HG03469 (cell line): ENCODE data around the gene FSD1L.
"Not testable (repeated sequence)": the region's sequence is repeated elsewhere in the genome, so short reads cannot be mapped to it uniquely, and the experiment has no call there.

Source experiments
- ATAC-seq: cut with Tn5 transposase; IDR thresholded peaks from one replicate; pipeline ENCODE4 v1.9.1; 2021; ENCODE audit warnings: mild to moderate bottlenecking, moderate library complexity, moderate number of reproducible peaks; ENCODE audit not compliant: unreplicated experiment

Gene FSD1L

GRCh38 chr9:105479846-105480245 is 32.0 kb downstream of the FSD1L start:
- no peak for ATAC-seq

DNA sequence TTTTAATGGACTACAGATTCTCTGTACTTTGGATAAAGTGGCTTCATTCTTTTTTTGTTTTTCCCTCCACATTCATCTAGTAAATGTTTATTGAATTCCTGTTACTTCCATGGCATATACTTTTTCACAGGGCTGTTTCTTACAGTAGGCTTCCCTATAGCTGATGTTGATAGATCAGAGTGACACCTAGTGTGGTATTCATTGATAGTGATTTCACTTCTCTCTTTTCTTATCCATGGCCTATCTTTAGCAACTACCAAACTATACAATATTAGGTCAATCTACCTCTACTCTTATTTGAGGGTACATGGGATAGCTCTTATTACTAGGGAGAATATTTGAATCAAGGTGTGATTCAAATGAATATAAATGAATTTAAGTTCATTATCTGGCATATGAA is 35.8 kb downstream of the FSD1L start:
- ATAC-seq: peak; percentile 76

GRCh38 chr9:105484226-105484625 is 36.4 kb downstream of the FSD1L start:
- ATAC-seq: no peak

- no peak for ATAC-seq
Observed at GRCh38 chr9:105485131-105485530, 37.3 kb downstream of the FSD1L start.

GRCh38 chr9:105496826-105497225 is 49.0 kb downstream of the FSD1L start:
- ATAC-seq: no peak

GRCh38 chr9:105497704-105498103 is 49.9 kb downstream of the FSD1L start:
- ATAC-seq: no peak

- peak; percentile 81 for ATAC-seq
Observed at GRCh38 chr9:105500108-105500766, 52.4 kb downstream of the FSD1L start.

DNA sequence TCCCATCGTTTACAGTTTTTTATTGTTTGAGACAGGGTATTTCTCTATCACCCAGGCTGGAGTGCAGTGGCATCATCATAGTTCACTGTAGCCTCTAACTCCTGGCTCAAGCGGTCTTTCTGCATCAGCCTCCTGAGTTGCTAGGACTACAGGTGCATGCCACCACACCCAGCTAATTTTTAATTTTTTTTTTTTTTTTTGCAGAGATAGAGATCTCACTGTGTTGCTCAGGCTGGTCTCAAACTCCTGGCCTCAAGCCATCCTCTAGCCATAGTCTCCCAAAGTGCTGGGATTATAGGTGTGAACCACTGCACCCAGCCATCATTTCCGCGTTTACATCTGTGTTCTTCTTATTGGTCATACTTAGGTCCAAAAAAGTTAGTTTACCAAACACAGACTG is 53.6 kb downstream of the FSD1L start:
- no peak for ATAC-seq

DNA sequence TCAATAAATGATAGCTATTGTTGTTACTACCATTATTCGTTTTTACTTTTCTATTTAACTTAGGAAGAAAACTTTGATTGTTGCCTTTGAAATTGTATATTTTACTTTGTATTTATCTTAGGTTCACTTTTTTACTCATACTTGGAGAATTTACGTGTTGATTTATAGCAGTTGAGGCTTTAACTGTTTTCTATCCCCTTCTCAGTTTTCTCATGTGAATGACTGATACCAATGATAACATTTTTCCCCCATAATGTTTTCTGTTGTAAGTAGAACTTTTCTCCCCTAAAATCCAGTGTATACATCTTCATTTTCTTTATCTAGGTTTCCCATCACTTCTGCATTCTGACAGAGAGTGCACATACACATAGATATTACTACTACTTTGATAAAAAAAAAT is 54.4 kb downstream of the FSD1L start:
- no peak for ATAC-seq

- ATAC-seq: no peak
Observed at GRCh38 chr9:105503881-105504280, 56.0 kb downstream of the FSD1L start.

DNA sequence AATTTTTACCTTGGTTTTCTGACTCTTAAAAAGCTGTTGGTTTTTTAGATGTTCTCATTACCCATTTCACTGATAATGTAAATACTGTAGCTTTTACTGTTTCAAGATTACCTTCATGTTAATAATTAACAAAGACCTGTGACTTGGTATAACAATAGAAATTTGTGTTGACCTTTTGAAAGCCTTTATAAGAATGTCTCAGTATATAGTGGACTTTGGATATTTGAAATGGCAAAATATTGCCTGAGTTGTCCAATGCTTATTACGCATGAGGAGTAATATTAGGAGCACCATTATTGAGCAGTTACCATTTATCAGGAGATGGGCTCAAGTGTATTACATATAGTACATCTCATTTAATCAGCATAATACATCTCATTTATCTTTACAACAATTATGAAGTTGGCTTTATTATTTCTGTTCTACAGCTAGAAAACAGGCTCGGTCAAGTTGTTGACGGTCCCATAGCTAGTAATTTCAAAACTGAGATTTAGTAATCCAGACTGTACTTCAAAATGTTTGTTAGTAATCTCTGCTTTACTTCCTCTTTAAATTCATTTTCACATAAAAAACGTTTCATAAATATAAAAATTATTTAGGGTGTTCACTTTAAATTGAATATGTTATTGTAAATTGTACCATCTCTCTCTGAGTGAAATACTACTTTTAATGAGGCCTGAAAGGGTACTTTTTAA is 59.4 kb downstream of the FSD1L start:
- ATAC-seq: no peak

GRCh38 chr9:105508530-105508929 is 60.7 kb downstream of the FSD1L start:
- no peak for ATAC-seq

GRCh38 chr9:105510024-105510423 is 62.2 kb downstream of the FSD1L start:
- ATAC-seq: peak; percentile 62

DNA sequence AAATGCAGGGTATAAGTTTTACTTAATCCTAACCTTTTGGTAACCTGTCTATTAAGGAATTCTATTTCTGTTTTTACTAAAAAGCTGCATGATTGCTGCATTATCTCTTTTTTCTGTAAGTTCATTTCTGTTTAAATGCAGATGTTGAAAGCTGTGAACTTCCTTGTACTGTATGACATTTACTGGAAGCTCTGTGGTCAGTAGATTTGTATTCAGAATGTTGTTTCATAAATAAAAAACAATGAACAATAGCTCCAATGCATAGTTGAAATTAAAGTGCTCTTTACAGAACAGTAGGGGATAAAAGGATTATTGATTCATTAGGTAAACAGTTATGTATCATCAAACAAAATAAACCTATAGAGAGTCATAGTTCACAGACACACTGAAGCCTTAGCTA is 63.6 kb downstream of the FSD1L start:
- no peak for ATAC-seq

DNA sequence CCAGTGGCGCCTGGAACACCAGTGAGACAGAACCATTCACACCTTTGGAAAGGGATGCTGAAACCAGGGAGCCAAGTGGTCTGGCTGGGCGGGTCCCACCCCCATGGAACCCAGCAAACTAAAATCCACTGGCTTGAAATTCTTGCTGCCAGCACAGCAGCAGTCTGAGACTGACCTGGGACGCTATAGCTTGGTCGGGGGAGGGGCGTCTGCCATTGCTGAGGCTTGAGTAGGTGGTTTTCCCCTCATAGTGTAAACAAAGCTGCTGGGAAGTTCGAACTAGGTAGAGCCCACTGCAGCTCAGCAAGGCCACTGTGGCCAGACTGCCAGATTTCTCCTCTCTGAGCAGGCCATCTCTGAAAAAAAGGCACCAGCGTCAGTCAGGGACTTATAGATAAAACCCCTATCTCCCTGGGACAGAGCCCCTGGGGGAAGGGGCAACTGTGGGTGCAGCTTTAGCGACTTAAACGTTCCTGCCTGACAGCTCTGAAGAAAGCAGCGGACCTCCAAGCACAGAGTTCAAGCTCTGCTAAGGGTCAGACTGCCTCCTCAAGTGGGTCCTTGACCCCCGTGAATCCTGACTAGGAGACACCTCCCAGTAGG is 68.1 kb downstream of the FSD1L start:
- no peak for ATAC-seq

DNA sequence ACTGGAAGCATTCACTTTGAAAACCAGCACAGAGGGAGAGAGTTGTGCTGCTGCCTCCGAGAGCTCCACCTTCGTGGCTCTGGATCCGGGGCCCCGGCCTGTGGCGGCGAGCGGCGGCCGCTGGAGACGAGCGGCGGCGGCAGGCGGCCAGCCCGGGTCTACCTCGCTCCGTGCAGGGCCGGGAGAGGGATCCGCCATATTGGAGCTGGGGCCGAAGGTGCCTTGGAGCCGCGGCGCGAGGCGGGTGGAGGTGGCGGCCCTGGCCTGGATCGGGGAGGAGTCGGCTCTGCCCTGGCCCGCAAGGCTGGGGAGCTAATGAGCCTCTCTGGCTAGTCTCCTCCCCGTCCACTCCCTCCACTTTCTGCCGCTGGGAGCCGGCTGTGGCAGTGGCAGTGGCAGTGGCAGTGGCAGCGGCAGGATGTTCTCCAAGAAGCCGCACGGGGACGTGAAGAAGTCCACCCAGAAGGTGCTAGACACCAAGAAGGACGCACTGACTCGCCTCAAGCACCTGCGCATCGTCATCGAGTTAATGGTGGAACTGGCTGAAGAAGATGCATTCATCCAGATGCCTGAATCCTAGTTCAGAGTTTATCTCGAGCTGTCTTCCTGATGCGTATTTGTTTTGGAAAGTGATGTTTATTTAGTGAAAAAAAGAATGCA is 72.0 kb downstream of the FSD1L start:
- ATAC-seq: not testable (repeated sequence)

DNA sequence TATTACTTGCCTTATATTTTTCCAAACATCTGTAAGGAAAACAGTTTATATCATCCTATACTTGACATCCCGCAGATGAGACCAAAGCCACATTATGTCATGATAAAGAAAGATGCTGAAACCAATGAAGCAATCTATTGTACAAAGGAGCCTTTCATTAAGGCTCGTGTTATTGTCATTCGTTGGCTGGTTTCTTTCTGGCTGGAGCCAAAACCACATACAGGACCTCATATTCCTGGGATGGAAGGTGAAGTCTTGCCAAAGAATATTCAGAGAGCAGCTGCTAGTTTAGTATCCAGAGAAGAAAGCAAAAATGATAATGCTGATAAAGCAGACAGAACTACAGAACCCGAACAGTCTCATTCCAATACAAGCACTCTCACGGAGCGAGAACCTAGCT is 73.2 kb downstream of the FSD1L start:
- not testable (repeated sequence) for ATAC-seq

DNA sequence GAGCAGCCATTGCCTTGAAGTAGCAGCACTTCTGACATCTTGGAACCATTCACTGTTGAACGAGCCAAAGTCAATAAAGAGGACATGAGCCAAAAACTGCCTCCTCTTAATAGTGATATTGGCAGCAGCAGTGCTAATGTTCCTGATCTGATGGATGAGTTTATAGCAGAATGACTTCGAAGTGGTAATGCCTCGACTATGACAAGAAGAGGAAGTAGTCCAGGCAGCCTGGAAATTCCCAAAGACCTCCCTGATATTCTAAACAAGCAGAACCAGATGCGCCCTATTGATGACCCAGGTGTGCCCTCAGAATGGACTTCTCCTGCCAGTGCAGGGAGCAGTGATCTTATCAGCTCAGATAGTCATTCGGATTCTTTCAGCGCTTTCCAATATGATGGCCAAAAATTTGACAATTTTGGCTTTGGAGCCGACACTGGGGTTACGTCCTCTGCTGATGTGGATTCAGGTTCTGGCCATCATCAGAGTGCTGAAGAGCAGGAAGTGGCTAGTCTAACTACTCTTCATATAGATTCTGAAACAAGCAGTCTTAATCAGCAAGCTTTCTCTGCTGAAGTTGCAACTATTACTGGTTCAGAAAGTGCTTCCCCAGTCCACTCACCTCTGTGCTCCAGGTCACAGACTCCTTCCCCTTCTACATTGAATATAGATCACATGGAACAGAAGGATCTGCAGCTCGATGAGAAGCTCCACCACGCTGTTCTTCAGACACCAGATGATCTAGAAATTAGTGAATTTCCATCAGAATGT is 75.0 kb downstream of the FSD1L start:
- peak; percentile 87 for ATAC-seq

- ATAC-seq: no peak
Observed at GRCh38 chr9:105531530-105531929, 83.7 kb downstream of the FSD1L start.

DNA sequence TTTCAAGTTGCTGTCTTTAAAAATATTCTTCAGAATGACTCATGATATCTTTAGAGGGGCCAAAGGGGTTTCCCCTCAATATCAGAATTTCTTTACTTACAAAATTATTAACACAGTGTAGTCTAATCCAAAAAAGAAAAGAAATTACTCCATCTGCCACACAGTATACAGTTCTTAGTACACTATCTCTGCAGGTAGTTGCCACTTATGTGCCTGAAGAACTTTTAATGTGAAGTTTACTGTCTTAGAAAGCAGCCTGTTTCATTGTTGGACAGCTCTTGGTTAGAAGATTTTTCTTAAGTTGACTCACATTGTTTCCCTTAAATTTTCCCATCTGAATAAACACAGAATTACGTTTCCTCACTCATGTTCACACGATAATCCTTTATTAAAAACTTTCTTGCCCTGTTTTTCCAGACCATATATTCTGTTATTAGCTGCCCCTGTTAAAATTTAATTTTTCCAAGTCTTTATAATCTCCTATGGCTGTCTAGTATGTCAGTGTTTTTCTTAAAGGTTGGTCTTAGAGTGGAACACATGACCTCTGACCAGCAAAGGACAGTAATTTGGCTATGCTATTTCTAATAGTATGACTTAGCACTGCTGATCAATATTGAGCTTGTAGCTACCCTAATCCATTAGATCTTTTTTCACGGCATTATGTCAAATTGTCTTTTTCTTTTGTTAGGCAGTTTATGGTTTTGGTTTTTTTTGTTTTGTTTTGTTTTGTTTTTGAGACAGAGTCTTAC is 88.3 kb downstream of the FSD1L start:
- peak; percentile 41 for ATAC-seq
